Gastrocnemius medialis (tissue), 4 donors: ENCODE results near the gene ANGPTL1. TPM values are rescaled to one million over a fixed set of nuclear protein-coding genes. Genes with fewer than 3 reads are reported as not detected.

Experiments used
- ATAC-seq, 2 donors: fragments of 150-250 bp; one replicate each; pipeline ENCODE4 v1.9.1; 2016
- DNase-seq, 2 donors: peaks; one replicate each; pipeline ENCODE4 v3.0.0-alpha.2; 2019
- H3K27ac ChIP-seq, 4 donors: fragments of 200-600 bp; sonication (generic); 1 replicate in 1 of 4; 2 replicates in 3 of 4; pipeline ENCODE4 v1.5.1; 2016 to 2018; ENCODE audit warnings: mild to moderate bottlenecking in 2 of 4, moderate library complexity in 1 of 4
- H3K27me3 ChIP-seq, 3 donors: fragments of 200-600 bp; sonication (generic) in 2 of 3; 1 replicate in 1 of 3; 2 replicates in 2 of 3; pipeline versions ENCODE4 v1.5.1 to v1.6.0; 2016 to 2019; ENCODE audit warnings: mild to moderate bottlenecking in 1 of 3, moderate library complexity in 1 of 3
- H3K36me3 ChIP-seq, 2 donors: fragments of 200-600 bp; sonication (generic) in 1 of 2; one replicate each; pipeline ENCODE4 v1.5.1; 2017 to 2018
- H3K4me1 ChIP-seq, 2 donors: fragments of 200-600 bp; sonication (generic) in 1 of 2; one replicate each; pipeline ENCODE4 v1.5.1; 2016 to 2017; ENCODE audit warnings: mild to moderate bottlenecking in 2 of 2
- H3K4me3 ChIP-seq, 4 donors: fragments of 200-600 bp; sonication (generic) in 3 of 4; 1 replicate in 1 of 4; 2 replicates in 3 of 4; pipeline ENCODE4 v1.5.1; 2016 to 2019; ENCODE audit warnings: mild to moderate bottlenecking in 2 of 4
- H3K9me3 ChIP-seq, 3 donors: fragments of 200-600 bp; sonication (generic) in 2 of 3; 1 replicate in 1 of 3; 2 replicates in 2 of 3; pipeline ENCODE4 v1.5.1; 2016 to 2019
- POLR2A ChIP-seq, 2 donors: fragments of 450-650 bp; IDR thresholded peaks; one replicate each; pipeline ENCODE4 v1.6.1; 2017; ENCODE audit warnings: antibody characterized with exemption in 2 of 2, mild to moderate bottlenecking in 2 of 2, moderate library complexity in 2 of 2
- in situ Hi-C, 4 donors: fragments of 200-750 bp; cut with MboI; loops; one replicate each; pipeline versions ENCODE4 v1.15.0 to v1.8.0; 2017; ENCODE audit warnings: low sequenced_read_pairs in 4 of 4
- intact Hi-C: fragments of 100-400 bp; cut with DNase I; formaldehyde crosslinking; loops from one replicate; pipeline ENCODE4 v1.15.1; 2023; ENCODE audit warnings: low total_unique reads
- total RNA-seq, 4 donors: library from RNA; depleted of rRNA; stranded (reverse); fragments of >200 nt; gene quantifications; one replicate each; pipeline versions ENCODE4 v1.1.0 to v1.2.3, GENCODE V29; 2016
- TF ChIP-seq, protein P1 (sequence below), 5 experiments: fragments of 450-650 bp in 3 of 5; fragments of 200-600 bp in 2 of 5; sonication (generic) in 2 of 5; IDR thresholded peaks in 4 of 5; conservative IDR thresholded peaks in 1 of 5; 1 replicate in 4 of 5; 2 replicates in 1 of 5; pipeline ENCODE4 v1.5.1; 2016 to 2019; ENCODE audit warnings: antibody characterized with exemption in 5 of 5, mild to moderate bottlenecking in 3 of 5, moderate library complexity in 3 of 5

Gene ANGPTL1
- total RNA-seq, 4 donors from 2014 or later, result 15.7 to 75.2 (median 42.8) TPM

DNA sequence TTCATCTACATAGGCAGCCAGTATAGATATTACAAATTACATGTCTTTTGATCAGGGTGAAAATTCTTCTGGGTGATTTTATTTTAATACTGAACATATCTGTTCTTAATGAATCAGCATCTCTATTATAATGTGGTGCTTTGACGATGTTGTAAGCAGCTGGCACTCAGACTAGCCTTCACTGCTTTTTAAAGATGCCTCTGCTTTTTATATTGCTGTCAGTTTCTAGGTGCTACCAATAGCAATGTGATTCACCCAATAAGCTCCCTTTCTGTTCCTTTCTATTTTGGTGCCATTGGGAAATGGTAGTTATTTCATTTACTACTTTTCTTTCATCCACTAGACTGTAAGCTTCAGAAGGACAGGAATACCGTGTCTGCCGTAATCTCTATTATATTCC is 11.1 kb upstream of the ANGPTL1 start:
- TF ChIP-seq, protein P1, sequence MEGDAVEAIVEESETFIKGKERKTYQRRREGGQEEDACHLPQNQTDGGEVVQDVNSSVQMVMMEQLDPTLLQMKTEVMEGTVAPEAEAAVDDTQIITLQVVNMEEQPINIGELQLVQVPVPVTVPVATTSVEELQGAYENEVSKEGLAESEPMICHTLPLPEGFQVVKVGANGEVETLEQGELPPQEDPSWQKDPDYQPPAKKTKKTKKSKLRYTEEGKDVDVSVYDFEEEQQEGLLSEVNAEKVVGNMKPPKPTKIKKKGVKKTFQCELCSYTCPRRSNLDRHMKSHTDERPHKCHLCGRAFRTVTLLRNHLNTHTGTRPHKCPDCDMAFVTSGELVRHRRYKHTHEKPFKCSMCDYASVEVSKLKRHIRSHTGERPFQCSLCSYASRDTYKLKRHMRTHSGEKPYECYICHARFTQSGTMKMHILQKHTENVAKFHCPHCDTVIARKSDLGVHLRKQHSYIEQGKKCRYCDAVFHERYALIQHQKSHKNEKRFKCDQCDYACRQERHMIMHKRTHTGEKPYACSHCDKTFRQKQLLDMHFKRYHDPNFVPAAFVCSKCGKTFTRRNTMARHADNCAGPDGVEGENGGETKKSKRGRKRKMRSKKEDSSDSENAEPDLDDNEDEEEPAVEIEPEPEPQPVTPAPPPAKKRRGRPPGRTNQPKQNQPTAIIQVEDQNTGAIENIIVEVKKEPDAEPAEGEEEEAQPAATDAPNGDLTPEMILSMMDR (IDR thresholded peaks at IDR 0.05 in 4 of 5, conservative IDR thresholded peaks at IDR 0.05 in 1 of 5), result no peak
- no peak for TF ChIP-seq POLR2A (IDR thresholded peaks at IDR 0.05)
- Histone ChIP-seq H3K9me3 (no peaks in the 10 kb centered on the region), H3K4me1 (peaks cover 0 to under 1% of the 10 kb centered on the region in 2 donors), H3K36me3 (no peaks in the 10 kb centered on the region), H3K27ac (peak overlapping the region in 1 of 4 donors; percentile 4), H3K4me3 (no peak overlapping the region), H3K27me3 (no peaks in the 10 kb centered on the region)
- ATAC-seq, result peak; percentile 65 to 87
- in situ Hi-C loops (no loop called here), intact Hi-C loops (no loop called here)
- no peak for DNase-seq

- ATAC-seq (no peak), DNase-seq (no peak)
- intact Hi-C loops, result no loop called here
- H3K36me3 ChIP-seq, result no peaks in the 10 kb centered on the region
- H3K27me3 ChIP-seq, result no peaks in the 10 kb centered on the region
- peaks cover 5 to 9% of the 10 kb centered on the region in 2 donors for H3K4me1 ChIP-seq
- no peak for TF ChIP-seq POLR2A (IDR thresholded peaks at IDR 0.05)
- TF ChIP-seq, protein P1 (IDR thresholded peaks at IDR 0.05 in 4 of 5, conservative IDR thresholded peaks at IDR 0.05 in 1 of 5), result no peak
- no peak overlapping the region for H3K4me3 ChIP-seq
- H3K9me3 ChIP-seq, result no peaks in the 10 kb centered on the region
- in situ Hi-C loops, result no loop called here
- no peak overlapping the region for H3K27ac ChIP-seq
Measured at GRCh38 chr1:178877896-178878295, 7.0 kb upstream of the ANGPTL1 start.

DNA sequence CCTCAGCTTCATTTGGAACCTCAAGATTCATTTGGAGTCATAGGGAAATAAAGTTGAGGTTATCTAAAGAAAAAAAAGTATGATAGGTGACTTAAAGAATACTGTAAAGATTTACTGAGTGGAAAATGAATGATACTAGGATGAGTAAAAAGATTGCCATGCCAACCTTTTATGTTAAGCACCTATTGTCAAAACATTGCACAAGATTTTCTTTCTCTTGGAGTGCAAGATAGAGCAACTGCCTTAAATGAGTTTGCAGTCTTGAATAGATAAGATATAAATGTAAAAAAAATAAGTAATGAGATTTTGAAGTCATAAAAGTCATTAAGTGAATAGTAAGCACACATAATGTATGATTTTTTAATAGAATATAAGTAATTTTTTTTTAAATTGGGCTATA is 5.1 kb upstream of the ANGPTL1 start:
- no peaks in the 10 kb centered on the region for H3K9me3 ChIP-seq
- no peak for TF ChIP-seq POLR2A (IDR thresholded peaks at IDR 0.05)
- TF ChIP-seq, protein P1 (IDR thresholded peaks at IDR 0.05 in 4 of 5, conservative IDR thresholded peaks at IDR 0.05 in 1 of 5), result no peak
- no peak overlapping the region for H3K27ac ChIP-seq
- H3K4me1 ChIP-seq, result peaks cover 21 to 23% of the 10 kb centered on the region in 2 donors
- no peak for ATAC-seq
- H3K27me3 ChIP-seq, result no peaks in the 10 kb centered on the region
- intact Hi-C loops, result no loop called here
- H3K4me3 ChIP-seq, result no peak overlapping the region
- no peak for DNase-seq
- H3K36me3 ChIP-seq, result no peaks in the 10 kb centered on the region
- in situ Hi-C loops, result no loop called here

- TF ChIP-seq, protein P1 (IDR thresholded peaks at IDR 0.05 in 4 of 5, conservative IDR thresholded peaks at IDR 0.05 in 1 of 5), result no peak
- no peak for TF ChIP-seq POLR2A (IDR thresholded peaks at IDR 0.05)
- intact Hi-C loops, result no loop called here
- no peak for ATAC-seq
Measured at GRCh38 chr1:178874966-178875365, 4.1 kb upstream of the ANGPTL1 start.

More at GRCh38 chr1:178874966-178875365, 4.1 kb upstream of the ANGPTL1 start:
- Histone ChIP-seq H3K4me1 (peaks cover 31 to 32% of the 10 kb centered on the region in 2 donors), H3K27me3 (no peaks in the 10 kb centered on the region), H3K4me3 (no peak overlapping the region), H3K27ac (no peak overlapping the region), H3K9me3 (no peaks in the 10 kb centered on the region), H3K36me3 (no peaks in the 10 kb centered on the region)
- in situ Hi-C loops, result no loop called here
- DNase-seq, result no peak
